HepG2 (cell line): ENCODE results near the gene SH2D3A. TPM values are rescaled to one million over a fixed set of nuclear protein-coding genes. Genes with fewer than 3 reads are reported as not detected.

Experiments used
- FOXO1 ChIP-seq: sonication (generic); formaldehyde crosslinking; IDR thresholded peaks from 2 replicates; pipeline ENCODE4 v1.4.0; 2020; ENCODE audit warnings: missing genetic modification reagents
- MTF2 ChIP-seq: sonication (generic); formaldehyde crosslinking; IDR thresholded peaks from 2 replicates; pipeline ENCODE4 v1.5.0; 2020; ENCODE audit warnings: missing genetic modification reagents, borderline replicate concordance
- NFE2L2 ChIP-seq: fragments of 150-350 bp; IDR thresholded peaks from 2 replicates; pipeline ENCODE4 v1.6.1; 2014; ENCODE audit warnings: low read length
- RXRA ChIP-seq: sonication (generic); formaldehyde crosslinking; IDR thresholded peaks from 2 replicates; pipeline ENCODE4 v1.5.1; 2020; ENCODE audit warnings: missing genetic modification reagents
- ZNF460 ChIP-seq: sonication (generic); formaldehyde crosslinking; IDR thresholded peaks from 2 replicates; pipeline ENCODE4 v1.5.1; 2020; ENCODE audit warnings: missing genetic modification reagents, mild to moderate bottlenecking, borderline replicate concordance
- ZNF569 ChIP-seq: sonication (generic); formaldehyde crosslinking; IDR thresholded peaks from 2 replicates; pipeline ENCODE4 v1.5.0; 2020; ENCODE audit warnings: mild to moderate bottlenecking, missing genetic modification reagents, moderate library complexity, borderline replicate concordance
- polyA plus RNA-seq, 8 experiments: library from polyadenylated mRNA; depleted of rRNA in 3 of 8; stranded (reverse) in 7 of 8; unstranded in 1 of 8; fragments of >200 nt; fragmentation: Illumina TruSeq in 4 of 8; extraction: Trizol in 4 of 8; gene quantifications; 2 replicates each; pipeline versions ENCODE4 v1.2.1 to v1.2.3, GENCODE V29; 2011 to 2016; ENCODE audit warnings: low read depth in 4 of 8, missing spikeins in 1 of 8, mixed read lengths in 1 of 8; ENCODE audit not compliant: insufficient read depth in 1 of 8
- total RNA-seq, 5 experiments: library from RNA; depleted of rRNA; stranded (reverse); fragments of >200 nt; fragmentation: Illumina TruSeq; extraction: Trizol; gene quantifications; 2 replicates each; pipeline ENCODE4 v1.2.3, GENCODE V29; 2016; ENCODE audit warnings: low read depth in 1 of 5
- TF ChIP-seq, protein P1 (sequence below): sonication (generic); formaldehyde crosslinking; IDR thresholded peaks from one replicate; pipeline ENCODE4 v1.5.1; 2020; ENCODE audit warnings: mild to moderate bottlenecking, missing genetic modification reagents; ENCODE audit errors: not compliant biosample characterization
- TF ChIP-seq, protein P2 (sequence below), 2 experiments: sonication (generic) in 1 of 2; formaldehyde crosslinking in 1 of 2; IDR thresholded peaks; 2 replicates each; pipeline versions ENCODE4 v1.5.1 to v1.6.1; 2011 to 2020; ENCODE audit warnings: borderline replicate concordance in 1 of 2, low read depth in 1 of 2, low read length in 1 of 2, mild to moderate bottlenecking in 1 of 2, missing genetic modification reagents in 1 of 2, moderate library complexity in 1 of 2
- TF ChIP-seq, protein P3 (sequence below): sonication (generic); formaldehyde crosslinking; IDR thresholded peaks from 2 replicates; pipeline ENCODE4 v1.9.0; 2021; ENCODE audit warnings: mild to moderate bottlenecking, missing genetic modification reagents

SH2D3A gene
- total and polyA plus RNA-seq, 2 of the 13 experiments (the other 11 are each of a cell fraction or from before 2014, with no cell fraction given), result 1.0 to 2.2 TPM

DNA sequence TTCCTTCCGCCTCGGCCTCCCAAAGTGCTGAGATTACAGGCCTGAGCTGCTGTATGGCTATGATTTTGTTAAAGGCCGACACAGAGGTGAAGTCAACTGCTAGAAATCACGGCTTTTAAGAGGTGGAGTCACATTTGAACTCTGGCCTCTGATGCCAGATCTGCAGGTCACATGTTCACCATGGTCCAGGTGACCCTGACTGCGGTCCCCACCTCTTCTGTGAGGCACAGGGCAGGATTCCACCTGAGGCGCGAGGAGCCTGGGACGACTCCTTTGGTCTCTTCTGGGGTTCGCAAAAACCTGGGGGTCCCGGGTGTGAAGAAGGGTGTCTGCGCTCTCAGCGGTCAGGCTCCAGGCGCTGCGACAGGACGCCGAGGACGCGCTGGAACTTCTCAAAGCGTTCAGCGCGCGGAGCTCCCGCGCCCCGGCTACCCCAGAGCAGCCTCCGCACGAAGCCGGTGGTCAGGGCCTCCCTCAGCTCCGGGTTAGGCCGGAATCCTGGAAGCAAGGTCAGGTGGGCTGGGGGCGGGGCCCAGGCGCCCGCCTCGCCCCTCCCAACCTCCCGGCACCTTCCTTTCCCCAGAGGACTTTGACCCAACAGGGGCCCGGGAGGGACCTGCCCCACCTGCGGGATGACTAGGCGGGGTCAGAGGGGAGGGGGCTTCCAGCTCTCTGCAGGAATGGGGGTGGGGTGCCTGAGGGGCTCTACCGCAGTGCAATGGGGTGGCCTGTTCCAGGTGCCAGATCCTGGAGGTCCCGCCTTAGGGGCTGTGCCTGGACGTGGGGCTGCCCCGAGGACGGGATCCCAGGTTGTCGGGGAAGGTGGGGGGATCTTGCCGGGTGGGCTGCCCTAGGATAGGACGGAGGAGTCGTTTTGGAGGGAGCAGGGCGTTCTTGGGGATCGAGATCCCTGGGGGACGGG is 14.7 kb downstream of the SH2D3A start (continued):
- TF ChIP-seq, protein P1, sequence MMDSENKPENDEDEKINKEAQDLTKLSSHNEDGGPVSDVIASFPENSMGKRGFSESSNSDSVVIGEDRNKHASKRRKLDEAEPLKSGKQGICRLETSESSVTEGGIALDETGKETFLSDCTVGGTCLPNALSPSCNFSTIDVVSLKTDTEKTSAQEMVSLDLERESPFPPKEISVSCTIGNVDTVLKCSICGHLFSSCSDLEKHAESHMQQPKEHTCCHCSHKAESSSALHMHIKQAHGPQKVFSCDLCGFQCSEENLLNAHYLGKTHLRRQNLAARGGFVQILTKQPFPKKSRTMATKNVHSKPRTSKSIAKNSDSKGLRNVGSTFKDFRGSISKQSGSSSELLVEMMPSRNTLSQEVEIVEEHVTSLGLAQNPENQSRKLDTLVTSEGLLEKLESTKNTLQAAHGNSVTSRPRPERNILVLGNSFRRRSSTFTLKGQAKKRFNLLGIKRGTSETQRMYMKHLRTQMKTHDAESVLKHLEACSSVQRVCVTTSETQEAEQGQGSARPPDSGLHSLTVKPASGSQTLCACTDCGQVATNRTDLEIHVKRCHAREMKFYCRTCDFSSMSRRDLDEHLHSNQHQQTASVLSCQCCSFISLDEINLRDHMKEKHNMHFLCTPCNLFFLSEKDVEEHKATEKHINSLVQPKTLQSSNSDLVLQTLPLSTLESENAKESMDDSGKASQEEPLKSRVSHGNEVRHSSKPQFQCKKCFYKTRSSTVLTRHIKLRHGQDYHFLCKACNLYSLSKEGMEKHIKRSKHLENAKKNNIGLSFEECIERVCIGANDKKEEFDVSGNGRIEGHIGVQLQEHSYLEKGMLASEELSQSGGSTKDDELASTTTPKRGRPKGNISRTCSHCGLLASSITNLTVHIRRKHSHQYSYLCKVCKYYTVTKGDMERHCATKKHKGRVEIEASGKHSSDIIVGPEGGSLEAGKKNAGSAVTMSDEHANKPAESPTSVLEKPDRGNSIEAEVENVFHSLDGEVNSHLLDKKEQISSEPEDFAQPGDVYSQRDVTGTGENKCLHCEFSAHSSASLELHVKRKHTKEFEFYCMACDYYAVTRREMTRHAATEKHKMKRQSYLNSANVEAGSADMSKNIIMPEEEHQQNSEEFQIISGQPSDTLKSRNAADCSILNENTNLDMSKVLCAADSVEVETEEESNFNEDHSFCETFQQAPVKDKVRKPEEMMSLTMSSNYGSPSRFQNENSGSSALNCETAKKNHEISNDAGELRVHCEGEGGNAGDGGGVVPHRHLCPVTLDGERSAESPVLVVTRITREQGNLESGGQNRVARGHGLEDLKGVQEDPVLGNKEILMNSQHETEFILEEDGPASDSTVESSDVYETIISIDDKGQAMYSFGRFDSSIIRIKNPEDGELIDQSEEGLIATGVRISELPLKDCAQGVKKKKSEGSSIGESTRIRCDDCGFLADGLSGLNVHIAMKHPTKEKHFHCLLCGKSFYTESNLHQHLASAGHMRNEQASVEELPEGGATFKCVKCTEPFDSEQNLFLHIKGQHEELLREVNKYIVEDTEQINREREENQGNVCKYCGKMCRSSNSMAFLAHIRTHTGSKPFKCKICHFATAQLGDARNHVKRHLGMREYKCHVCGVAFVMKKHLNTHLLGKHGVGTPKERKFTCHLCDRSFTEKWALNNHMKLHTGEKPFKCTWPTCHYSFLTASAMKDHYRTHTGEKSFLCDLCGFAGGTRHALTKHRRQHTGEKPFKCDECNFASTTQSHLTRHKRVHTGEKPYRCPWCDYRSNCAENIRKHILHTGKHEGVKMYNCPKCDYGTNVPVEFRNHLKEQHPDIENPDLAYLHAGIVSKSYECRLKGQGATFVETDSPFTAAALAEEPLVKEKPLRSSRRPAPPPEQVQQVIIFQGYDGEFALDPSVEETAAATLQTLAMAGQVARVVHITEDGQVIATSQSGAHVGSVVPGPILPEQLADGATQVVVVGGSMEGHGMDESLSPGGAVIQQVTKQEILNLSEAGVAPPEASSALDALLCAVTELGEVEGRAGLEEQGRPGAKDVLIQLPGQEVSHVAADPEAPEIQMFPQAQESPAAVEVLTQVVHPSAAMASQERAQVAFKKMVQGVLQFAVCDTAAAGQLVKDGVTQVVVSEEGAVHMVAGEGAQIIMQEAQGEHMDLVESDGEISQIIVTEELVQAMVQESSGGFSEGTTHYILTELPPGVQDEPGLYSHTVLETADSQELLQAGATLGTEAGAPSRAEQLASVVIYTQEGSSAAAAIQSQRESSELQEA (CRISPR knock-in tag), result no peak
- TF ChIP-seq ZNF569 (CRISPR knock-in tag) (no peak), MTF2 (CRISPR knock-in tag) (no peak), ZNF460 (CRISPR knock-in tag) (no peak), NFE2L2 (no peak), RXRA (CRISPR knock-in tag) (no peak), FOXO1 (CRISPR knock-in tag) (no peak)
- TF ChIP-seq, protein P2, sequence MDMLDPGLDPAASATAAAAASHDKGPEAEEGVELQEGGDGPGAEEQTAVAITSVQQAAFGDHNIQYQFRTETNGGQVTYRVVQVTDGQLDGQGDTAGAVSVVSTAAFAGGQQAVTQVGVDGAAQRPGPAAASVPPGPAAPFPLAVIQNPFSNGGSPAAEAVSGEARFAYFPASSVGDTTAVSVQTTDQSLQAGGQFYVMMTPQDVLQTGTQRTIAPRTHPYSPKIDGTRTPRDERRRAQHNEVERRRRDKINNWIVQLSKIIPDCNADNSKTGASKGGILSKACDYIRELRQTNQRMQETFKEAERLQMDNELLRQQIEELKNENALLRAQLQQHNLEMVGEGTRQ (IDR thresholded peaks at IDR 0.05; ENCODE audit: low read depth, low read length), result peak; percentile 78
- TF ChIP-seq, protein P2 (CRISPR knock-in tag; IDR thresholded peaks at IDR 0.05; ENCODE audit: borderline replicate concordance), result peak; percentile 84
- TF ChIP-seq, protein P3, sequence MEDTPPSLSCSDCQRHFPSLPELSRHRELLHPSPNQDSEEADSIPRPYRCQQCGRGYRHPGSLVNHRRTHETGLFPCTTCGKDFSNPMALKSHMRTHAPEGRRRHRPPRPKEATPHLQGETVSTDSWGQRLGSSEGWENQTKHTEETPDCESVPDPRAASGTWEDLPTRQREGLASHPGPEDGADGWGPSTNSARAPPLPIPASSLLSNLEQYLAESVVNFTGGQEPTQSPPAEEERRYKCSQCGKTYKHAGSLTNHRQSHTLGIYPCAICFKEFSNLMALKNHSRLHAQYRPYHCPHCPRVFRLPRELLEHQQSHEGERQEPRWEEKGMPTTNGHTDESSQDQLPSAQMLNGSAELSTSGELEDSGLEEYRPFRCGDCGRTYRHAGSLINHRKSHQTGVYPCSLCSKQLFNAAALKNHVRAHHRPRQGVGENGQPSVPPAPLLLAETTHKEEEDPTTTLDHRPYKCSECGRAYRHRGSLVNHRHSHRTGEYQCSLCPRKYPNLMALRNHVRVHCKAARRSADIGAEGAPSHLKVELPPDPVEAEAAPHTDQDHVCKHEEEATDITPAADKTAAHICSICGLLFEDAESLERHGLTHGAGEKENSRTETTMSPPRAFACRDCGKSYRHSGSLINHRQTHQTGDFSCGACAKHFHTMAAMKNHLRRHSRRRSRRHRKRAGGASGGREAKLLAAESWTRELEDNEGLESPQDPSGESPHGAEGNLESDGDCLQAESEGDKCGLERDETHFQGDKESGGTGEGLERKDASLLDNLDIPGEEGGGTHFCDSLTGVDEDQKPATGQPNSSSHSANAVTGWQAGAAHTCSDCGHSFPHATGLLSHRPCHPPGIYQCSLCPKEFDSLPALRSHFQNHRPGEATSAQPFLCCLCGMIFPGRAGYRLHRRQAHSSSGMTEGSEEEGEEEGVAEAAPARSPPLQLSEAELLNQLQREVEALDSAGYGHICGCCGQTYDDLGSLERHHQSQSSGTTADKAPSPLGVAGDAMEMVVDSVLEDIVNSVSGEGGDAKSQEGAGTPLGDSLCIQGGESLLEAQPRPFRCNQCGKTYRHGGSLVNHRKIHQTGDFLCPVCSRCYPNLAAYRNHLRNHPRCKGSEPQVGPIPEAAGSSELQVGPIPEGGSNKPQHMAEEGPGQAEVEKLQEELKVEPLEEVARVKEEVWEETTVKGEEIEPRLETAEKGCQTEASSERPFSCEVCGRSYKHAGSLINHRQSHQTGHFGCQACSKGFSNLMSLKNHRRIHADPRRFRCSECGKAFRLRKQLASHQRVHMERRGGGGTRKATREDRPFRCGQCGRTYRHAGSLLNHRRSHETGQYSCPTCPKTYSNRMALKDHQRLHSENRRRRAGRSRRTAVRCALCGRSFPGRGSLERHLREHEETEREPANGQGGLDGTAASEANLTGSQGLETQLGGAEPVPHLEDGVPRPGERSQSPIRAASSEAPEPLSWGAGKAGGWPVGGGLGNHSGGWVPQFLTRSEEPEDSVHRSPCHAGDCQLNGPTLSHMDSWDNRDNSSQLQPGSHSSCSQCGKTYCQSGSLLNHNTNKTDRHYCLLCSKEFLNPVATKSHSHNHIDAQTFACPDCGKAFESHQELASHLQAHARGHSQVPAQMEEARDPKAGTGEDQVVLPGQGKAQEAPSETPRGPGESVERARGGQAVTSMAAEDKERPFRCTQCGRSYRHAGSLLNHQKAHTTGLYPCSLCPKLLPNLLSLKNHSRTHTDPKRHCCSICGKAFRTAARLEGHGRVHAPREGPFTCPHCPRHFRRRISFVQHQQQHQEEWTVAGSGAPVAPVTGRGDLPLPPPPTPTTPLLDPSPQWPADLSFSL (CRISPR knock-in tag), result no peak
